ENCODE results near the gene CASR. TPM values are rescaled to one million over a fixed set of nuclear protein-coding genes. Genes with fewer than 3 reads are reported as not detected.

The CASR gene
- total and polyA plus RNA-seq, 8 donors, result 0.04 to 0.24 (median 0.13) TPM; not detected in 1

DNA sequence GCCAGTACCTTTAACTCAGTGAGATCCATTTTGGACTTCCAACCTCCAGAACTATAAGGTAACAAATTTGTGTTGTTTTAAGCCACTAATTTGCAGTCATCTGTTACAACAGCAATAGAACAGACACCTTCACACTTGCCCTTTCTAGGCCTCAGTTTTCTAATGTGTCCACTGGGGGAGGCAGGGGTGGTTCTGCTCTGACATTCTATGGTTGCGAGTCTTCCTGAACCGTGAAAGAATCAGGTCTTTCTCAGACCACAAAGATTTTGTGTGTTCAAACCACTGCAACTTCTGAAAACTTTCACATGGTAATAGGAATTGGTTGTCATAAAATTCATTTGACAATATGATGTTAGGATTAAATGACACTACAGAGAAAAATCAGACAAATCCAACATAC is 114.8 kb downstream of the CASR start:
- H3K4me3 ChIP-seq, result no peak overlapping the region
- no peak for DNase-seq
- H3K27ac ChIP-seq, result no peak overlapping the region
- intact Hi-C loops (cut with DNase I), result no loop called here
- H3K9me3 ChIP-seq, result peaks cover 0 to 2% of the 10 kb centered on the region in 2 donors
- no peaks in the 10 kb centered on the region for H3K27me3 ChIP-seq
- H3K36me3 ChIP-seq, result no peaks in the 10 kb centered on the region
- TF ChIP-seq, protein P1, sequence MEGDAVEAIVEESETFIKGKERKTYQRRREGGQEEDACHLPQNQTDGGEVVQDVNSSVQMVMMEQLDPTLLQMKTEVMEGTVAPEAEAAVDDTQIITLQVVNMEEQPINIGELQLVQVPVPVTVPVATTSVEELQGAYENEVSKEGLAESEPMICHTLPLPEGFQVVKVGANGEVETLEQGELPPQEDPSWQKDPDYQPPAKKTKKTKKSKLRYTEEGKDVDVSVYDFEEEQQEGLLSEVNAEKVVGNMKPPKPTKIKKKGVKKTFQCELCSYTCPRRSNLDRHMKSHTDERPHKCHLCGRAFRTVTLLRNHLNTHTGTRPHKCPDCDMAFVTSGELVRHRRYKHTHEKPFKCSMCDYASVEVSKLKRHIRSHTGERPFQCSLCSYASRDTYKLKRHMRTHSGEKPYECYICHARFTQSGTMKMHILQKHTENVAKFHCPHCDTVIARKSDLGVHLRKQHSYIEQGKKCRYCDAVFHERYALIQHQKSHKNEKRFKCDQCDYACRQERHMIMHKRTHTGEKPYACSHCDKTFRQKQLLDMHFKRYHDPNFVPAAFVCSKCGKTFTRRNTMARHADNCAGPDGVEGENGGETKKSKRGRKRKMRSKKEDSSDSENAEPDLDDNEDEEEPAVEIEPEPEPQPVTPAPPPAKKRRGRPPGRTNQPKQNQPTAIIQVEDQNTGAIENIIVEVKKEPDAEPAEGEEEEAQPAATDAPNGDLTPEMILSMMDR (IDR thresholded peaks at IDR 0.05), result no peak
- H3K4me1 ChIP-seq, result peaks cover 7 to 13% of the 10 kb centered on the region in 2 donors
- ATAC-seq, result no peak

DNA sequence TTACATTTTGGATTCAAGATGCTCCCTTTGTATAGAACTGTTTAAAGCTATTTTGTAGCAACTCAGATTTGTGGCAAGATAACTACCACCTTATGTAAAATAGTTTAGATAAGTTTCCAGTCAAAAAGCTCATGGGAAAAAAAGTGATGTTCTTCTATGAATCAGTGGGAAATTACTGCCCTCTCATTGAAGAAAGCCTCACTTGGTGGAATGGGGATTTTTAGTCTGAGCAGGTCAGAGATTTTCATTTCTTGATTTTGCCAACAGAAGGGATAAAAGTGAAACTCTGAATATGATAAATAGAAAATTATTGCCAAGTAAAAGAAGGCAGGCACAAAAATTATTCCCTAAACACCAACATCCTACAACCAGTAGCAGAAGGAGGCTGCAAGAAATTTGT is 115.7 kb downstream of the CASR start:
- Histone ChIP-seq H3K27ac (no peak overlapping the region), H3K4me3 (no peak overlapping the region), H3K4me1 (peaks cover 7% of the 10 kb centered on the region in 2 donors), H3K9me3 (peaks cover 0 to 2% of the 10 kb centered on the region in 2 donors), H3K36me3 (no peaks in the 10 kb centered on the region), H3K27me3 (no peaks in the 10 kb centered on the region)
- DNase-seq (no peak), ATAC-seq (no peak)
- TF ChIP-seq, protein P1 (IDR thresholded peaks at IDR 0.05), result no peak
- intact Hi-C loops (cut with DNase I), result no loop called here

DNA sequence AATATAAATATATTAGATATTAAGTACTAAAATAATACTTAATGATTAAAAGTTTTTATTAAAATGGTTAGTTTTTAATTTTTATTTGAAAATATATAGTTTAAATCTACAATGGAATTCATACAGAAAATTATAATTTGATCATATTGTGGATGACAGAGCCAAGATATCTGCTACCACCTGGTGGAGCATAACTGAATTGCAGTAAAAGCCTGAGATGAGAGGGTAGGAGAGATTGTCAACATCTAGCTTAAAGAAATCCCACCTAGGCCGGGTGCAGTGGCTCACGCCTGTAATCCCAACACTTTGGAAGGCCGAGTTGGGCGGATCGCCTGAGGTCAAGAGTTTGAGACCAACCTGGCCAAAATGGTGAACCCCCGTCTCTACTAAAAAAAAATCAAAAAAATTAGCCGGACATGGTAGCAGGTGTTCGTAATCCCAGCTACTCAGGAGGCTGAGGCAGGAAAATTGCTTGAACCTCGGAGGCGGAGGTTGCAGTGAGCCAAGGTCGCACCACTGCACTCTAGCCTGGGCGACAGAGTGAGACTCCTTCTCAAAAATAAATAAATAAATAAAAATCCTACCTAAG is 116.5 kb downstream of the CASR start:
- intact Hi-C loops (cut with DNase I), result no loop called here
- peaks cover 0 to 2% of the 10 kb centered on the region in 2 donors for H3K9me3 ChIP-seq
- DNase-seq, result no peak
- no peak overlapping the region for H3K27ac ChIP-seq
- H3K4me1 ChIP-seq, result no peaks in the 10 kb centered on the region
- no peak for ATAC-seq
- H3K4me3 ChIP-seq, result no peak overlapping the region
- H3K27me3 ChIP-seq, result no peaks in the 10 kb centered on the region
- TF ChIP-seq, protein P1 (IDR thresholded peaks at IDR 0.05), result peak; percentile 44 to 63
- no peaks in the 10 kb centered on the region for H3K36me3 ChIP-seq

DNA sequence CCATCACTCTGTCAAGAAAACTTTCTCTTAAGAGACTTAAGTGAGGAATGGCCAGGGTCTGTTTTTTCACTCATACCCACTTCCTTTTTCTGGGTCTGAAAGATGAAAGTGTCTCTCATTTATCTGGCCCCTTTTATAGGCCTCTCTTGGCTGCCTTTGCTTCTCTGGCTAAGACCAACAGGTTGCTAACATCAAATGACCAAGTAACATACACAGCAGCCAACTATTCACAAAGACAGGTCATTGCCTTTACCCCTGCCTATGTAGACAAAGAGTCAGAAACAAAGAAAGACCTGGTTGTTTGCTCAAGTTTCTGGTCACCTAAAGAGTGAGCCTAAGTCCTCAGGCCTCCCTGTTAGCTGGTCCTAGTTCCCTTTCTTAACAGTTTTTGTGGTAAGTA is 117.6 kb downstream of the CASR start:
- Histone ChIP-seq H3K27me3 (no peaks in the 10 kb centered on the region), H3K36me3 (no peaks in the 10 kb centered on the region), H3K9me3 (peaks cover 0 to 2% of the 10 kb centered on the region in 2 donors), H3K27ac (no peak overlapping the region), H3K4me3 (no peak overlapping the region), H3K4me1 (no peaks in the 10 kb centered on the region)
- TF ChIP-seq, protein P1 (IDR thresholded peaks at IDR 0.05), result no peak
- no peak for DNase-seq
- no peak for ATAC-seq
- intact Hi-C loops (cut with DNase I), result no loop called here

DNA sequence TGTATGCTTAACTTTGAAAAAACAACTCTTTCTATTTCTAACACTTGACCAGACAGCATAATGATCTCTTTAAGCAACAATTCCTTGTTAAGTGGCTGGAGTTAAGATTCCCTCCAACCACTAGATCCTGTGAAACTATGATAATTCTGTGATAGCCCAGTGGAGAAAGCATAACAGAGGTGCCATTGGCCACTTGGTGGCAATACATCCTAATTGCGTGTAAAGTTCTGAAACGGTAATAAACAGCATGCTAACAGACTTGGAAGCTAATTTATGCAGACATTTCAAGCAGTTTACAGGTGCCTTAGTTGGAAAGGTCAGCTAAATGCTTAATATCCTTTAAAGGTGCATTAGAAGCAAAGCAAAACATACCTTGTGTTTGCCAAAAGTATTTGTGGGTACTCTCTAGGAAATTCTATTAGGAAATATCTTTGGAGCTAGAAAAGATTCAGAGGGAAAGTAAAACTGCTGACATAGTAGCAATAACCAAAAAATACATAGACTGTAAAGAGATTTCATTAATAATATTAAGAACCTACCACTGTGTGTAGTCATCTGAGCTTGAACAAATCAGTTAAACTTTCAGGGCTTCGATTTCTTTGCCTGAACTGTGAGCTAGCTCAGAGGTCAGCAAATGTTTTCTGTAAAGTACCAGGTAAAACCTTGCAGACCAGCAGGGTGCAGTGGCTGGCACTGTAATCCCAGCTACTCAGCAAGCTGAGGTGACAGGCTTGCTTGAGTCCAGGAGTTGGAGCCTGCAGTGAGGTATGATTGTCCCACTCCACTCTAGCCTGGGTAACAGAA is 122.6 kb downstream of the CASR start:
- no peak overlapping the region for H3K27ac ChIP-seq
- intact Hi-C loops (cut with DNase I), result no loop called here
- no peaks in the 10 kb centered on the region for H3K36me3 ChIP-seq
- TF ChIP-seq, protein P1 (IDR thresholded peaks at IDR 0.05), result no peak
- H3K27me3 ChIP-seq, result no peaks in the 10 kb centered on the region
- H3K9me3 ChIP-seq, result no peaks in the 10 kb centered on the region
- H3K4me1 ChIP-seq, result peaks cover 0 to 6% of the 10 kb centered on the region in 2 donors
- DNase-seq (no peak), ATAC-seq (peak; percentile 79)
- H3K4me3 ChIP-seq, result no peak overlapping the region
